HG02588 (cell line): Measurements from ENCODE around the gene RAB11FIP3.
"Not testable (repeated sequence)": the region's sequence is repeated elsewhere in the genome, so short reads cannot be mapped to it uniquely, and the experiment has no call there.

Experiments used
- ATAC-seq: cut with Tn5 transposase; IDR thresholded peaks from one replicate; pipeline ENCODE4 v1.9.1; 2021; ENCODE audit warnings: mild to moderate bottlenecking, moderate library complexity; ENCODE audit not compliant: unreplicated experiment

The RAB11FIP3 gene

DNA sequence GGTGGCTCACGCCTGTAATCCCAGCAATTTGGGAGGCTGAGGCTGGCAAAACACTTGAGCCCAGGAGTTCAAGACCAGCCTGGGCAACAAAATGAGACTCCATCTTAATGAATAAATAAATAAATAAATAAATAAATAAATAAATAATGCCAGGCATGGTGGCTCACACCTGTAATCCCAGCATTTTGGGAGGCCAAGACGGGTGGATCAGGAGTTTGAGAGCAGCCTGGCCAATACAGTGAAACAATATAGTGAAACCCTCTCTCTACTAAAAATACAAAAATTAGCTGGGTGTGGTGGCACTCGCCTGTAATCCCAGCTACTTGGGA is 10.3 kb upstream of the RAB11FIP3 start:
- ATAC-seq = not testable (repeated sequence)

DNA sequence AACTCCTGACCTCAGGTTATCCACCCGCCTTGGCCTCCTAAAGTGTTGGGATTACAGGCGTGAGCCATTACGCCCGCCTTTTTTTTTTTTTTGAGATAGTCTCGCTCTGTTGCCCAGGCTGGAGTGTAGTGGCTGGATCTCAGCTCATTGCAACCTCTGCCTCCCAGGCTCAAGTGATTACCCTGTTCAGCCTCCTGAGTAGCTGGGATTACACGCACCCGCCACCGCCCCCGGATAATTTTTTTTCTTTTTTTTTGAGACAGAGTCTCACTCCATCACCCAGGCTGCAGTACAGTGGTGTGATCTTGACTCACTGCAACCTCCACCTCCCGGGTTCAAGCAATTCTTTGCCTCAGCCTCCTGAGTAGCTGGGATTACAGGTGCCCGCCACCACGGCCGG is 3.3 kb upstream of the RAB11FIP3 start:
- not testable (repeated sequence) for ATAC-seq

DNA sequence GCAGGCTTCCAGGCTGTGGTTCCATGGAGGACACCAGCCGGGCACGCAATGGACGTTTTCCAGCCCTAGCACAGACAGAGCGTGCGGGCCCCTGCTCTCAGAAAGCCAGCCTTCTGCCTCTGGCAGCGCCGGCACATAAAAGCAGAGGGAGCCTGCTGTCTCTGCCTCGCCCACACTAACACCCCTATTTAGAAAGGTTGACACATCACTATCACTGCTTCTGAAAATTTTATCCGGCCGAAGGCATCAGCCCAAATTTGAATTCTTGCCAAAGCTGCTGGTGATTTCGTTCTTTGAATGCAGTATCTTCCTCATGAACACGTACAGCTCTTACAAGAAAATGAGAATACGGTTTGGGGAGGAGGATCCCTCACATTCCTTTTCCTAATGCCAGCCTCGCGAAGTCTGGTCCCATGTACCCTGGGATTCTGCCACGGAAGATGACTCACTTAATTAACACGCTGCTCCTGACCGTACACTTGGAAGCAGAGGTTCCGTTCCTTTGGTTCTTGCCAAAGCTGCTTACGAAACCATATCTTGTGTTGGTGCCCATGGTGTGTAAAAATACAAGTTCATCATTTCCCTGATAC is 1.3 kb upstream of the RAB11FIP3 start:
- no peak for ATAC-seq

DNA sequence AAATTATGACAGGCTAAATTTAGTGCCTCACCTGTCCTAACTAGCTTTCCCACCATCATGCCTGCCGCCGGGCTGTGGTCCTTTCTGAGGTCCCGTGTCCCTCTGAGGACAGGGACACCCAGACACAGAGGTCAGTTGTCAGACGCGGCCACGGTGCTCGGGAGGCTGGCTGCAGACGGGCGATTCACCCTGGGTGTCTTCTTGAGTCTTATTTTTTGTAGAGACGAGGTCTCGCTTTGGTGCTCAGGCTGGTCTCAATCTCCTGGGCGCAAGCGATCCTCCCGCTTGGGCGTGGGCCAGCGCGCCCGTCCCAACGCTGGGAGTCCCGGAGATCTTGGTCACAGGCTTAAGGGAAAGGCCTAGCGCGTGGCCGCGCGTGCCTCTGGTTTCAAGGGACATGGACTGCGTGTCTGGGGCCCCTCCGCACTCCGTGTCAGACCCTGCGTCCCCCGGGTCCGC is 797 bp upstream of the RAB11FIP3 start:
- no peak for ATAC-seq

DNA sequence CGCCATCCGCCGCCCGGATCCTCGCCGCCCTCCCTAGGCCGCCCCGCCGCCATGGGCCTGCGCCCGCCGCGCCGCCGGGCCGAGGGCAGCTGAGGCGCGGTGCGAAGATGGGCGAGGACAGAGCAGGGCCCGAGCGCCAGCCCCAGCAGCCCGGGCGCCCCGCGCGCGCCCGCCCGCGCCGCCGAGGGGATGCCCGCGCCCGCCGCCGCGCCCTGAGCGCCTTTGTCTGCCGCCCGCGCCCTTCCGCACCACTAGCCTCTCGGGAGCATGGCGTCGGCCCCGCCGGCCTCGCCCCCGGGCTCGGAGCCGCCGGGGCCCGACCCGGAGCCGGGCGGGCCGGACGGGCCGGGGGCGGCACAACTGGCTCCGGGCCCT is 278 bp downstream of the RAB11FIP3 start:
- peak; percentile 30 for ATAC-seq

DNA sequence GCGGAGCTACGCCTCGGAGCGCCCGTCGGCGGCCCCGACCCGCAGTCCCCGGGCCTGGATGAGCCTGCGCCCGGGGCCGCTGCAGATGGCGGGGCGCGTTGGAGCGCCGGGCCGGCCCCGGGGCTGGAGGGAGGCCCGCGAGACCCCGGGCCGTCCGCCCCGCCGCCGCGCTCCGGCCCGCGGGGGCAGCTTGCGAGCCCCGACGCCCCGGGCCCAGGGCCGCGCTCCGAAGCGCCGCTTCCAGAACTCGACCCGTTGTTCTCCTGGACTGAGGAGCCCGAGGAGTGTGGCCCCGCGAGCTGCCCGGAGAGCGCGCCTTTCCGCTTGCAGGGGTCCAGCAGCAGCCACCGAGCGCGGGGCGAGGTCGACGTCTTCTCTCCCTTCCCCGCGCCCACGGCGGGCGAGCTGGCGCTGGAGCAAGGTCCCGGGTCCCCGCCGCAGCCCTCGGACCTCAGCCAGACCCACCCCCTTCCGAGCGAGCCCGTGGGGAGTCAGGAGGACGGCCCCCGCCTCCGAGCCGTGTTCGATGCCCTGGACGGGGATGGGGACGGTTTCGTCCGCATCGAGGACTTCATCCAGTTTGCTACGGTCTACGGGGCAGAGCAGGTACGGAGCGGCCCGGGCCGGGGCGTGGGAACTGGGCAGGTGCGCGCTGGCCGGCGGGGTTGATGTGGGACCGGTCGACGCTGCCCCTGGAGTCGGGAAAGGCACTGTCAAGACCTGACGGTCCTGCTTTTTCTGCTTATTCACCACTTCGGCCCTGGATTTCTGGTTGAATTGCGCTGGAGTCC is 861 bp downstream of the RAB11FIP3 start:
- ATAC-seq = peak; percentile 13

DNA sequence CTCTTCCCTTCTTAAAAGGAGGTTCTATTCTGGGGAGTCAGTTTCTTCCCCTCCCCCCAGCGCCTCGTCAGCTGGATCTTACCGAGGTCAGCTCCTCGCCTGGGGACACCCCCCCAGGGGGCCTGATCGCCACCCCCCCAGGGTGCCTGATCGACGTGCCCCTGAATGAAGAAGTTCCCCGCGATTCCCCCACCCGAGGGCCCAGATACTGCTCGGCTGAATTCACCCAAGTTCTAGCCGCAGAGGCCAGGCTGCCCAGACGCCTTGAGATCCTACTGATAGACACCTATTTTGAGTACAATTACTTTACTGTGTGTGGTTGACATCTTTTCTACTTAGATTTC is 1.4 kb downstream of the RAB11FIP3 start:
- ATAC-seq = no peak

DNA sequence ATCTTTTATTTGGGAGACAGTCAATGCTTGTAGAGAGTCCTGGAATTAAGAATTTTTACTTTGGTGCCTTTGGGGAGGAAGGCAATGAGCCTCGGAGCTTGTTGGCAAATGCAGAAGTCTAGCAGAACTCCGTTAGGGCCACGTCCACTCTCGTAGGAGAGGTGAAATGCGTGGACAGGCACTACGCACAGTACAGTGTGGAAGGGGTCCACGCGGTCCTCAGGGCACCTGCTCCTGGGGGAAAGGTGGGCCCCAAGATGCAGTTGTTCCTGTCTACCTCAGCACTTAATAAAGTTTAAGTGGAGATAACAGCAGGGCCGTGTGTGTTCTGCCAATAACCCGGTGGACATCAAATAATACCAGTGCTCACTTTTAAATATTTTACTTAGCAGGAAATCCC is 1.8 kb downstream of the RAB11FIP3 start:
- ATAC-seq = no peak

DNA sequence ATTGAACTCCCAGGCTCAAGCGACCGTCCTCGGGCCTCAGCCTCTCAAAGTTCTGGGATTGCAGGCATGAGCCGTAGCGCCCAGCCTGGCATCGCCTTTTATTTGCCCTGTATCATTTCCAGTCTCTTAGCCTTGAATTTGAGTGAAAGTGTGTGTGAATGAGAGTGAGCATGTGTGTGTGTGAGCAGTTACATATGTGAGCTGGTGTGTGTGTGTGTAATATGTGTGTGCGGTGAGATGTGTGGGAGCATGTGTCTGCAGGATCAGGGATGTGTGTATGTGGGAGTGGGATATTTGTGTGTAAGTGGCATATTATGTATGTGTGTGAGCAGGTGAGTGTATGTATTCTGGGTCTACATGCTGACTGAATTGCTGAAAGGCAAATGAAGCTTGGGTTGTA is 5.5 kb downstream of the RAB11FIP3 start:
- ATAC-seq = no peak

DNA sequence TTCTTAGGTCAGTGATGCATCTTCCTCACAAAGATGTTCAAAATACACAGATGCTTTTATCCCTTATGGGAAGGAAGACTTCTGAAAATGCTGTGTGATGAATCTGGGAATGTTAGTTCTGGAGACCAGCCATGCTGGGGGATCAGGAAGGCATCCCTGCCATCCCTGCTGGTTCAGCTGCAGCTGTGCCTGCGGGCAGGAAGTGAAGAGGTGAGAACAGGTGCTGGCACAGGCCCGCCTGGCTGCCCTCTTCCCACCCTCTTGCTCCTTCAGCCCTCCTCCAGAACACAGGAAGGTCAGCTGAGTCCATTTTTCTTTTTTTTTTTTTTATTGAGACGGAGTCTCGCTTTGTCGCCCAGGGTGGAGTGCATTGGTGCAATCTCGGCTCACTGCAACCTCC is 15.2 kb downstream of the RAB11FIP3 start:
- no peak for ATAC-seq

DNA sequence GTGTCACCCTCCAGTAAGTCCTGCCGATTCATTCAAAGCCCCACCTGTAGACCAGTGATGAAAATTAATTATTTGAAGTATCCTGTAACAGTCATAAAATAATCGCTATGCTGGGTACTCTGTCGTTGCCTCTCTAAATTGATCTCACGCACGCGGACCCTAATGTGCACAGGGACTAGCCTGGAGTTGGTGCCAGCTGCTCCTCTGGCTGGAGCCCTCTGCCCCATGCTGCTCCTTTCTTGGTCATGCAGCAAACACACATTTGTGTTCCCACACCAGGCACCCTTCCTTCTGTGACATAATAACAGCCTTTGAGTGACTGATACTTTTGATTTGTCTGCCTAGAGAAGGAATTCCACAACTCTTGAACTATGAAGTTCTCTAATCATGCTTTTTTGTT is 16.0 kb downstream of the RAB11FIP3 start:
- ATAC-seq = no peak

DNA sequence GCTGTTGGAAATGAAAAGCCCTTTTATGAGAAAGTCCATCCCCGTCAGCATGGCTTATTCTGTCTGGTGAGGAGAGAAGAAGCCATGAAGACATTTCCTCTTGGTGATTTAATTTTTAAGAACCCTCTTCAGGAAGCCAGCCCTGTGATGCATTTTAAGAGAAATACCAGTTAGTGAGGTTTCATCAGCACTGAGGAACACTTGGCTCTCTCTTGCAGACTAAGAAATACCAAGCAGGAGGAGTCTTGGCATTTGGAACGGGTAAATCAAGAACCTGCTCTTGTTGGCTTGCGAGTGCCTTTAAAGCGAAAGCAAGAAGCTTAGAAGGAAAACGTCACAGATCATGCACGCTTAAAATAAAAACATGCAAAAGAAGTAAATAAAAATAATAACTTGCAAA is 17.5 kb downstream of the RAB11FIP3 start:
- no peak for ATAC-seq

DNA sequence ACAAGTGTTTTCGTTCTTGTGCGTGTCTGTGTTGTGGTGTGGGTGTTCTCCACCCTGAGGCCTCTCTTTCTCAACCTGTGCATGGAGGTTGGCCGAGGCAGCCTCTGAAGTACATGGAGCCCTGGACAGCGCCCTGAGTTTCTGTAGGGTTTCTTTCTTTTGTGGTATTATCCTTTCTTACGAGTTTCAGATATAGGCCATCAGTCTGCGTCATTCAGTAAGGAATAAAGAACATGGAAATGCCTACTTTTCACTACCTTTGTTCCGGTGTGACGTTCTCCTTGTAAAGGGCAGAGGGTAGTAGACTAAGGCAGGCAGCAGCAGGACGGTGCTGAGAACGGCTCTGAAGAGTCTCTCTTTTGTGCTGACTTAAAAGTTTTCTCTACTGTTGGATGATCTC is 18.6 kb downstream of the RAB11FIP3 start:
- ATAC-seq = no peak

DNA sequence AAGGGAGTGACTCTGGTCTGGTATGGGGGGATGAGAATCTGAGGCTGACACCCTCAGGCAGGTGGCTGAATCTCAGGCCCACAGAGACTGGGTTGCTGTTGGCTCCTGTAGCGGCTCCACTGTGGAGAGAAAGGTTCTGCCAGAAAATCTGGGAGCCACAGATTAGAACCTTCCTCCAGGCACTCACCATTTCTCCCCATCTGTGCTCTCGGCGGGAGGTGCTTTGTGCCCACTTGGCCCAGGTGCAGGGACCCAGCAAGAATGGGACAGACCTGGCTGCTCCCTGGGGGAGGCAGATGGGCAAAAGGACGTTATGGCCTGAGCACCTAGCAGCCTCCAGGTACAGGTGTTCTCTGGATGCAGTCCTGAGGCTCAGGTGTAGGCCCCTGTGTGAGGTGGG is 20.1 kb downstream of the RAB11FIP3 start:
- no peak for ATAC-seq

DNA sequence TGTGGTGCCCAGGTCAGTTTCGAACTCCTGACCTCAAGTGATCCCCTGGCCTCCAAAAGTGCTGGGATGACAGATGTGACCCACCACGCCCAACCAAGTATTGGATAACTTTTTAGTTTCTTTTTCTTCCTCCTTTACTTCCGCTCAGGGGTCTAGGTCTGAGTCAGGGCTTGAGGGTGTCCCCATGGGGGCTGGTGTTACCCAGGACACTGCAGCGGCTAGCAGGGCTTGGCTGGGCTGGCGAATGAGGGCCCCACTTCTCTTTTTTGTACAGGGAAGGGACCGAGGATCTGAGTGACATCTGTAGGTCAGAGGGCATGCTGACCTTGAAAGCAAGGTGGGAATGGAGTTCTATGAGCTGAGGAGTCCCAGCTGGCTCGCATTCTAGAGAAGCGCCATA is 24.9 kb downstream of the RAB11FIP3 start:
- no peak for ATAC-seq

DNA sequence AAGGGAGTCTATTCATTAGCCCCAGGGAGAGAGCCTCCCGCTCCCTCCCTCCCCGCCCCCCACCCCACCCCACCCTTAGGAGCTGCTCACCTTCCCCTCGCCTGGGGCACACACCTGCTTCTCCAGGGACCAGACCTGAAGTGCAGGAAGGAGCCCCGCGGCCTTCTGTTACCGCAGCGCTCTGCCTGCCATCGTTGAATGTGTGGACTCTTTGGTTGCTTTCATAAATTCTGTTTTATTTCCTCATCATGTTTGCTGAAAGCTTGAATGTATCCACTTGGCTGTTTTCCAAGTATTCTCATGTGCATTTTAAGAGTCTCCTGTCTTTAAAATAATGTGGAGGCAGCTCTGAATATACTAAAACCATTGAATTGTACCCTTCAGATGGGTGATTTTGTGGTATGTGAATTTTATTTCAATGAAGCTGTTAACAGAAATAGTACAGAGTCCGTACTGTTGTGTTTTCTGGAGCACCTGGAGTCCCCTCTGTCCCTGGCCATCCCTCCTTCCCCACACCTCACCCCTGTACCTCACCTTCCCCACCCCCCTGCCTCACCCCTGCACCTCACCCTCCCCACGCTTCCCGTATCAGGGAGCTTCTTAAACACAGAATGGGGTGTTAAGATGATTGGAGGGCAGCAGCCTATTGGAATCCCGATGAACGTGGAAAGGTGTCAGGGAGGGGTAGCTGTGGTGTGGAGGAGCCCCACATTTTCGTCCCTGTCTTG is 25.5 kb downstream of the RAB11FIP3 start:
- no peak for ATAC-seq

DNA sequence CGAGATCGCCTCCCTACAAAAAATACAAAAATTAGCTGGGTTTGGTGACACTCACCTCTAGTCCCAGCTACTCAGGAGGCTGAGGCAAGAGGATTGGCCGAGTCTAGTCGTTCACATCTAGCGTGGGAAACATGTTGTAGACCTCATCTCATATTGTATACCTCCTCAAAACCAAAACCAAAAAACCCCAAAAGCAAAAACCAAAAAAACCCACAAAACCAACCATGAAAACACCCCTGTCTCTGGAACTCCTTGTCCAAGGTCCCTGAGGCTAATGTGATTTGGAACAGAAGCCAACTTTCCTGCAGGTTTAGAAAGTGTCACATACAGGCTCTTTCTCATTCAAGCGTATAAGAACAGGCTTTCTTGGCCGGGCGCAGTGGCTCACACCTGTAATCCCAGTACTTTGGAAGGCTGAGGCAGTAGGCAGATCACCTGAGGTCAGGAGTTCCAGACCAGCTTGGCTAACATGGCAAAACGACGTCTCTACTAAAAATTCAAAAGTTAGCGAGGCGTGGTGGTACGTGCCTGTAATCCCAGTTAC is 29.0 kb downstream of the RAB11FIP3 start:
- ATAC-seq = no peak

DNA sequence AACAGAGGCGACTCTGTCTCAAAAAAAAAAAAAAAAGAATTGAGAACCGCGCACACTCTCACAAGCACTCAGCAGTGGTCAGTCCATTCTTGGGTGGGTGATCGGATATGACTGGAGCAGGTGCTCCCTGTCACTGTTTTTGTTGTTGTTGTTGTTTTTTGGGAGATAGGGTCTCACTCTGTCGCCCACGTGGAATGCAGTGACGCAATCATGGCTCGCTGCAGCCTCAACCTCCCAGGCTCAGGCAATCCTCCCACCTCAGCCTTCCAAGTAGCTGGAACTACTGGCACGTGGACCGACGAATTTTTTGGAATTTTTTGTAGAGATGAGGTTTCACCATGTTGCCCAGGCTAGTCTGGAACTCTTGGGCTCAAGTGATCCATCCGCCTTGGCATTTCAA is 30.0 kb downstream of the RAB11FIP3 start:
- no peak for ATAC-seq

DNA sequence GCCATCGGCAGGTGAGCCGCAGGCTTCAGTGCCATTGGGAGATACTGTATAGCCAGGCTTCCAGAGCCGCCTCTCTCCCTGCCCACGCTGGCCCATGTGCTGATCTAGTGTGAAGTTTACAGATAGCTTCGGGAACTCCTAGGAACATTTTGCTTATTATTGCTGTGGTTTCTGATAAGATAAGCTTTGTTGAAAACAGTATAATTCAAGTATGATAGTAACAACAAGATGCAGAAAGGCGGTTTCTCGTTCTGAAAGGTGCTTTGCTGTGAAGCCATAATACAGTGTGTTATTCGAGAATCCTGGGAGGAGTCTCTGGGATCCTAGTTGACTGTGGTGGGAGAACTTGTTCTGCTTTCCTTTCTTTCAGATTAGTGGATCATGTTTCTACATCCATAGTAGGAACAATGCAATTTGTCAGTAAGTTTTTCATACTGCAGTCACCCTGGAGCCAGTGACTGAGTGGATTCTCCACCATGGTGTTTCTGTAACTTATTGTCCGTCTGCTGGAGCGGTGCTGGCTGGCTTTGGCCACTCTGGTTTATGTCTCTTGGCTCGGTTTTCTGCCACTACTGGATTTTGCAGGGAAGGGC is 31.5 kb downstream of the RAB11FIP3 start:
- no peak for ATAC-seq

DNA sequence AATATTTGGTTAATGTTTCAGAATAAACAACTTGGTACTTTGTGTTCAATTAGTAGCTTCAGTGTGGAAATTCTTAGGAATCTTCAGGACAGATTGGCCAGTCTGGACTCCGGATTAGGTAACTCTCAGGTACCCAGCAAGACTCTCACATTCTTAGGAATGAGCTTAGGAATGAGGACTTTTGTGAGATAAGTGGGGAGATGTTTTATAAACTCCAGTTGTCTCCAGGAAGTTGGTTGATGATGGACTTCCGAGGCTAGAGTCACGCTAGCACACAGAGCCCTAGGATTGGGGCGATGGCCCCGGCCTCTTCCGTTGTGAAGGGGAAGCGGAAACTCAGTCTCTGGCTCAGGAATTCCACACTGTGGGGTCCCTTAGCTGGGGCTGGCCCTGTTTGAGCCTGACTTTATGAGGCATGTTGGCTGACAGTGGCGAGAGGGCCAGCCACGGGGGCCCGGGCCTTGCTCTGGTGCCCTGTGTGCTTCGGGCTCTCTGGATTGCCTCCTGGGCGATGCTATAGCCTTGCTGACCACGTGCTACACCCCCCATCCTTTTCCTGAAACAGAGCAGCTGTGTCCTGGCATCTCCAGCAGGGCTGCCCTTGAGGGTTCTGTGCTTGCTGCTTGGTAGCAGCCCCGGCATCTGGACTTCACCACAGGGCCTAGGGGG is 32.4 kb downstream of the RAB11FIP3 start:
- no peak for ATAC-seq

DNA sequence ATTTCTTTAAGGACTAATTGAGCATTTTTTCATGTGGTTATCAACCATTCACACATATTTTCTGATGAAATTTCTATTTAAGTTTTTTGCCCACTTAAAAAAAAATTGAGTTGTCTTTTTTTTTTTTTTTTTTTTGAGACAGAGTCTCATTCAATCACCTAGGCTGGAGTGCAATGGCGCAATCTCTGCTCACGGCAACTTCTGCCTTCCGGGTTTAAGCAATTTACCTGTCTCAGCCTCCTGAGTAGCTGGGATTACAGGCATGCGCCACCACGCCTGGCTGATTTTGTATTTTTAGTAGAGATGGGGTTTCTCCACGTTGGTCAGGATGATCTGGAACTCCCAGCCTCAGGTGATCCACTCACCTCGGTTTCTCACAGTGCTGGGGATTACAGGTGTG is 34.3 kb downstream of the RAB11FIP3 start:
- ATAC-seq = no peak
